Effector CD8-positive, alpha-beta T cell (primary cell): ENCODE results near the gene PIK3R6.

ENCODE experiments used
- DNase-seq: peaks from one replicate; lab custom pipeline; 2025; lab: John Stamatoyannopoulos, UW

The PIK3R6 gene

DNA sequence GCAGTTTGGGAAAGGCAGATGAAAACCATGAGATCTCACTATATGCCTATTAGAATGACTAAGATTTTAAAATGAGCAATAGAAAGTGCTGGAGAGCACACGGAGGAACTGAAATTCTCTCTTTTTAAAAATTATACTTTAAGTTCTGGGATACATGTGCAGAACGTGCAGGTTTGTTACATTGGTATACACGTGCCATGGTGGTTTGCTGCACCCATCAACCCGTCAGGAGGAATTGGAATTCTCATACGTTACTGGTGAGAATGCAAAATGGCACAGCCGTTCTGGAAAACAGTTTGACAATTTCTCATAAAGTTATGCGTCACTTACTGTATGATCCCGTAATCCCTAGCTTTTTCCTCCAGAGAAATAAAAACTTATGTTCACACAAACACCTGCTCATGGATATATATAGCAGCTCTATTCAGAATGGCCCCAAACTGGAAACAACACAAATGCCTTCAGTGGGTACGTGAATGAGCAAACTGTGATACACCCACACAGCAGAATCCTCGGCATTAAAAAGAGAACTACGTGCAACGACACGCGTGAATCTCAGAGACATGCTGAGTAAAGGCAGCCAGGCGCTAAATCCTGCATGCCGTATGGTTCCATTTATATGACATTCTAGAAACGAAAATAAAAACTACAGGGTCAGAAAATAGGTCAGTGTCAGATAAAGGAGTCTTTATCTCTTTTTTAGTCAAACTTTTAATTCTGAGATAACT lies 11.8 kb downstream of the PIK3R6 start:
- DNase-seq = no peak

DNA sequence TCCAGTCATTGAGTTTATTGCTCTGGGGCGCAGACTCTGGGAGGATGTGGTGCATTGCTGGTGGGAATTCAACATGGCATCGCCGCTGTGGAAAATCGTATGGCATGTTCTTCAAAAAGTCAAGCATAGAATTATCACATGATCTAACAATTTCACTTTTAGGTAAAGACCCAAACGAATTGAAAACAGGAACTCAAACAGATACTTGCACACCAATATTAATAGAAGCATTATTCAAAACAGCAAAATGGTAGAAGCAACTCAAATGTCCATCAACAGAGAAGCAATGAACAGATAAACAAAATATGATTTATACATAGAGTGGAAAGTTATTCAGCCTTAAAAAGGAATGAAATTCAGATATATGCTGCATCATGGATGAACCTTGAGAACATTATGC lies 15.9 kb downstream of the PIK3R6 start:
- no peak for DNase-seq

- no peak for DNase-seq
Measured at GRCh38 chr17:8849311-8850041, 18.0 kb downstream of the PIK3R6 start.

- no peak for DNase-seq
Measured at GRCh38 chr17:8847891-8848290, 19.6 kb downstream of the PIK3R6 start.

GRCh38 chr17:8846768-8847211 lies 20.7 kb downstream of the PIK3R6 start:
- no peak for DNase-seq

DNA sequence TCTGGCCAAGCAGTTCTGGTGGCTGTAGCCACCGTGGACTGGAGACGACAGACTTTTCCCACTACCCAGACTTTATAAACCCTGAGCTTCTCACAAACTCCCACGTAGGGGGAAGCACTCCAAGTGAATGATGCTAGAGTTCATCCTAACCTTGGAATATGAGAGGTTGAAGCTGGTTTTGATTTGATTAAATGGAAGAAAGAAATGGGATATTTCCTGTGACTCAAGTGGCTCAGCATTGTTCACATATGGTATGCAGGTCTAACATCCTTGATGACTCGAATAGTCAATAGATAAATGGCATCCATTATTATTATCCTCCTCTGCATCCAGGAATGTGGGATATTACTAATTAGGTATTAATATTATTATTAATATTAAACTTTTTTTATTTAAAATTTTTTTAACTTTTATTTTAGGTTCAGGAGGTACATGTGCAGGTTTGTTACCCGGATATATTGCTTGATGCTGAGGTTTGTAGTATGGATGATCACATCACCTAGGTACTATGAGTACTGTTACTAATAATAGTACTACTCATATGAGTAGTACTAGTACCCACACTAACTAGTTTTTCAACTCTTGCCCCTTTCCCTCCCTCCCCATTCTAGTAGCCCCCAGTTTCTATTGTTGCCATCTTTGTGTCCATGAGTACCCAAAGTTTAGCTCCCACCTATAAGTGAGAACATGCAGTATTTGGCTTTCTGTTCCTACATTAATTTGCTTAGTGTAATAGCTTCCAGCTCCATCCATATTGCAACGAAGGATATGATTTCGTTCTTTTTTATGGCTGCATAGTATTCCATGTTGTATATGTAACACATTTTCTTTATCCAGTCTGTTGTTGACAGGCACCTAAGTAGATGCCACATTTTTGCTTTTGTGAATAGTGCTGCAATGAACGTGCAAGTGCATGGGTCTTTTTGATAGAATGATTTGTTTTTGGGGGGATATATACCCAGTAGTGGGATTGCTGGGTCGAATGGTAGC lies 22.9 kb downstream of the PIK3R6 start:
- no peak for DNase-seq

DNA sequence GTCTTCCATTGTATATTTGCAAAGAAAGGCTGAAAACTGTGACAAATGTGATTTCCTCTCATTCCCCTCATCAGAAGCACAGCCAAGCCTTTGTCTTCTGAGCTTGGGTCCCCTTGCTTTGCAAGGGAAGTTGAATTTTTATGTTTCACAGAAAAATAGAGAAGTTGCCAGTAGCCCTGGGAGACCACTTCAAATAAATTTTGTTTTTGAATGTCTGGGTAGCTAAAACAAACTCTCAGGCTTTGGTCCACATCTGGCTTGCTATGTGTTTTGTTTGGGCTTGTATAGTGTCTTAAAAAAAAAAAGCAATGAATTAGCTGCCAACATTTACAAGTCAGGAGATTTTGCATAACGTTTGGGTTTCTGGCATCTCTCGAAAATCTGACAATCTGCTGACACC lies 24.1 kb downstream of the PIK3R6 start:
- DNase-seq = no peak

GRCh38 chr17:8841844-8842243 lies 25.6 kb downstream of the PIK3R6 start:
- DNase-seq = no peak

- no peak for DNase-seq
Measured at GRCh38 chr17:8839410-8839935, 28.0 kb downstream of the PIK3R6 start.

GRCh38 chr17:8838551-8839095 lies 28.9 kb downstream of the PIK3R6 start:
- no peak for DNase-seq

GRCh38 chr17:8837563-8838075 lies 29.9 kb downstream of the PIK3R6 start:
- DNase-seq = no peak

- no peak for DNase-seq
Measured at GRCh38 chr17:8836821-8837562, 30.5 kb downstream of the PIK3R6 start.

- DNase-seq = no peak
Measured at GRCh38 chr17:8835631-8836364, 31.7 kb downstream of the PIK3R6 start.

- DNase-seq = no peak
Measured at GRCh38 chr17:8835106-8835505, 32.4 kb downstream of the PIK3R6 start.

GRCh38 chr17:8832711-8833352 lies 34.6 kb downstream of the PIK3R6 start:
- no peak for DNase-seq

DNA sequence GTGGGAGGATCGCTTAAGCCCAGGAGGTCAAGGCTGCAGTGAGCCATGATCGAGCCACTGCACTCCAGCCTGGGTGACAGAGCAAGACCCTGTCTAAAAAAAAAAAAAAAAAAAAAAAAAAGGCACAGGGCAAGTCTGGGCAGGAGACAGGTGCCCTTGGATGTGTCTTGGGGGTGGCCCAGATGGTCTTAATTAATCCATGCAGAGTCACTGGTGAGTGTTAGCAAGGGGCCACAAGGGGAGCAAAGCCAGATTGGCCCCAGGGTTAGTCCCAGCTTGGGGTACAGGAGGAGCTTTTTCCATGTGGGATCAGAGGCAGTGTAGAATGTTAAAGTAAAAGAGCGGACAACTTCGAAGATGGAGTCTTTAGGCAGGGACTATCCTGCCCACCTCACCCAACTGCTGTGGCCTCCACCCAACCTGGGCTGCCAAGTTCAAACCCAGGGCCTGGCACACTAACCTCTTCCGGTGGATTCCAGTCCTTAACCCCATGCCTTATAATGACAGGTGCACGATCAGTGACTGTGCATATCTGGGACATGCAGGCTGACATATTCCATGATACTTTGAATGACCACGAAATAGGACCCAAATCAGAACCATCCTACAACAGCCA lies 36.1 kb downstream of the PIK3R6 start:
- no peak for DNase-seq

DNA sequence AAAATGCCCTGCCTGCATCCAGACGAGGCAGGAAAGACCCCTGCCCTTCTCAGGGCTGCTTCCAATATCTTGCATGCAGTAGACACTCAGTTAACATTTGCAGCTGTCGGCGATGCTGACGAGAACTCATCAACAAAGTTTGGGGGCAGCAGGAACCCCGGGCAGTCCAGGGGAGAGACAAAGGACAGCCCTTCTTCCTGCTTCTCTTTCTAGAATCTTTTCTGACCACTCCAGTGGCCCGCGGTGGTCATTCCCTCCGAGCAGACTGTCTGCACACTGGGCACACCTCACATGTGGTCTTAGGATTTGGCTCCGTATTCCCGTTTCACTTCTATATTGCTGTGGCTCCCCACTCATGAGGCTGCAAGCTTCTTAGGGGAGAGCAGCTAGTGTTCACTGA lies 37.3 kb downstream of the PIK3R6 start:
- no peak for DNase-seq

- no peak for DNase-seq
Measured at GRCh38 chr17:8829036-8829941, 38.2 kb downstream of the PIK3R6 start.
